SK-N-SH treated with all-trans-retinoic acid at 6 μM for 48 hours (cell line): ENCODE measurements around the gene FRMD5.

Experiments used
- ATAC-seq: fragments of 200-7000 bp; cut with Tn5 transposase; 3 replicates; pipeline ENCODE4 v1.9.1; 2020; ENCODE audit warnings: mild to moderate bottlenecking, moderate library complexity
- ARNTL ChIP-seq: fragments of 450-650 bp; formaldehyde crosslinking; IDR thresholded peaks from 2 replicates; pipeline ENCODE4 v1.5.0; 2020; ENCODE audit warnings: low read depth, mild to moderate bottlenecking, moderate library complexity, borderline replicate concordance
- BACH2 ChIP-seq: fragments of 250-450 bp; sonication (Bioruptor Pico); IDR thresholded peaks from 2 replicates; pipeline ENCODE4 v1.9.0; 2021; ENCODE audit warnings: mild to moderate bottlenecking, borderline replicate concordance
- CREB5 ChIP-seq: fragments of 250-450 bp; sonication (Bioruptor Pico); IDR thresholded peaks from 2 replicates; pipeline ENCODE4 v1.5.1; 2020; ENCODE audit warnings: low read depth, mild to moderate bottlenecking, moderate library complexity
- CSDC2 ChIP-seq: fragments of 250-450 bp; sonication (Bioruptor Pico); IDR thresholded peaks from 2 replicates; pipeline ENCODE4 v1.5.0; 2020; ENCODE audit warnings: mild to moderate bottlenecking, moderate library complexity
- ESRRG ChIP-seq: fragments of 250-450 bp; sonication (Bioruptor Pico); IDR thresholded peaks from 2 replicates; pipeline ENCODE4 v1.6.1; 2021; ENCODE audit warnings: mild to moderate bottlenecking
- GLIS3 ChIP-seq: fragments of 250-450 bp; sonication (Bioruptor Pico); IDR thresholded peaks from 2 replicates; pipeline ENCODE4 v1.5.0; 2020; ENCODE audit warnings: mild to moderate bottlenecking, moderate library complexity
- OSR1 ChIP-seq: fragments of 250-450 bp; sonication (Bioruptor Pico); IDR thresholded peaks from 2 replicates; pipeline ENCODE4 v1.8.0; 2022; ENCODE audit warnings: moderate library complexity, mild to moderate bottlenecking, inconsistent platforms
- POU6F1 ChIP-seq: fragments of 250-450 bp; sonication (Bioruptor Pico); IDR thresholded peaks from 2 replicates; pipeline ENCODE4 v1.8.0; 2021; ENCODE audit warnings: low read depth, mild to moderate bottlenecking, moderate library complexity, borderline replicate concordance
- PPARA ChIP-seq: fragments of 250-450 bp; sonication (Bioruptor Pico); IDR thresholded peaks from 2 replicates; pipeline ENCODE4 v1.5.0; 2020; ENCODE audit warnings: mild to moderate bottlenecking, borderline replicate concordance
- RARB ChIP-seq: fragments of 250-450 bp; sonication (Bioruptor Pico); IDR thresholded peaks from 2 replicates; pipeline ENCODE4 v1.8.0; 2021; ENCODE audit warnings: mild to moderate bottlenecking, moderate library complexity
- SNAI2 ChIP-seq: fragments of 250-450 bp; sonication (Bioruptor Pico); IDR thresholded peaks from 2 replicates; pipeline ENCODE4 v1.5.0; 2020; ENCODE audit warnings: mild to moderate bottlenecking, moderate library complexity
- TCF4 ChIP-seq: fragments of 250-450 bp; sonication (Bioruptor Pico); IDR thresholded peaks from 2 replicates; pipeline ENCODE4 v1.8.0; 2021; ENCODE audit warnings: mild to moderate bottlenecking, moderate library complexity, borderline replicate concordance
- TOX ChIP-seq: fragments of 250-450 bp; sonication (Bioruptor Pico); IDR thresholded peaks from 2 replicates; pipeline ENCODE4 v1.8.0; 2021; ENCODE audit warnings: mild to moderate bottlenecking, moderate library complexity, borderline replicate concordance
- TSHZ2 ChIP-seq: fragments of 250-450 bp; sonication (Bioruptor Pico); IDR thresholded peaks from 2 replicates; pipeline ENCODE4 v1.5.0; 2020; ENCODE audit warnings: mild to moderate bottlenecking, moderate library complexity
- ZC3H10 ChIP-seq: fragments of 250-450 bp; sonication (Bioruptor Pico); IDR thresholded peaks from 2 replicates; pipeline ENCODE4 v1.5.1; 2021; ENCODE audit warnings: mild to moderate bottlenecking, moderate library complexity
- ZFP3 ChIP-seq: fragments of 250-450 bp; sonication (Bioruptor Pico); IDR thresholded peaks from 2 replicates; pipeline ENCODE4 v1.5.0; 2020; ENCODE audit warnings: mild to moderate bottlenecking, moderate library complexity
- ZFP30 ChIP-seq: fragments of 450-650 bp; formaldehyde crosslinking; IDR thresholded peaks from 2 replicates; pipeline ENCODE4 v1.5.0; 2022; ENCODE audit warnings: mild to moderate bottlenecking, moderate library complexity
- ZNF565 ChIP-seq: fragments of 450-650 bp; formaldehyde crosslinking; conservative IDR thresholded peaks from 2 replicates; pipeline ENCODE4 v1.5.0; 2020; ENCODE audit warnings: low read depth, mild to moderate bottlenecking, moderate library complexity
- ZNF70 ChIP-seq: fragments of 450-650 bp; formaldehyde crosslinking; IDR thresholded peaks from 2 replicates; pipeline ENCODE4 v1.5.0; 2020; ENCODE audit warnings: mild to moderate bottlenecking, moderate library complexity
- ZNF8 ChIP-seq: fragments of 450-650 bp; formaldehyde crosslinking; IDR thresholded peaks from 2 replicates; pipeline ENCODE4 v1.5.0; 2020; ENCODE audit warnings: mild to moderate bottlenecking, moderate library complexity
- TF ChIP-seq, protein P1 (sequence below): fragments of 250-450 bp; sonication (Bioruptor Pico); IDR thresholded peaks from 2 replicates; pipeline ENCODE4 v1.8.0; 2020; ENCODE audit warnings: mild to moderate bottlenecking, moderate library complexity, borderline replicate concordance

Gene FRMD5

DNA sequence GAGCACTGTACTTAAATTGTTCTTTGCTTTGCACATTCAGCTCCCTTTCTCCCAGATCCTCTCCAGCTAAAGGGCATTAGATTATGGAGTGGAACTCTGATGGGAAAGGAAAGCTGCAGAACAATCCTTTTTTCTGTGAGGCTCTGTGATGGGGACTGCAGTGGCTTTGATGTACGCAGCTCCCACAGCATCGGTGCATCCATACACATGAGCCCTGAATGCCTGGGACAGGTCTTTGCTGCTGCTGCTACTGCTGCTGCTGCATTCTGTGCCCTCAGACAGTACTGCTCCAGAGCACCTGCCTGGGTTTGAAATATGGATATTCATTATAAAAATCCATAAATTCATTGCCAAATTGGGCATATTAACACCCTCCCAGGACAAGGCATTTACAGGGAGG is 203.9 kb downstream of the FRMD5 start:
- no peak for ATAC-seq
- no peak for TF ChIP-seq CREB5 (CRISPR knock-in tag)
- TF ChIP-seq GLIS3: no peak
- no peak for TF ChIP-seq SNAI2 (CRISPR knock-in tag)
- no peak for TF ChIP-seq ESRRG
- TF ChIP-seq PPARA (CRISPR knock-in tag): no peak
- TF ChIP-seq ARNTL: no peak
- TF ChIP-seq, protein P1, sequence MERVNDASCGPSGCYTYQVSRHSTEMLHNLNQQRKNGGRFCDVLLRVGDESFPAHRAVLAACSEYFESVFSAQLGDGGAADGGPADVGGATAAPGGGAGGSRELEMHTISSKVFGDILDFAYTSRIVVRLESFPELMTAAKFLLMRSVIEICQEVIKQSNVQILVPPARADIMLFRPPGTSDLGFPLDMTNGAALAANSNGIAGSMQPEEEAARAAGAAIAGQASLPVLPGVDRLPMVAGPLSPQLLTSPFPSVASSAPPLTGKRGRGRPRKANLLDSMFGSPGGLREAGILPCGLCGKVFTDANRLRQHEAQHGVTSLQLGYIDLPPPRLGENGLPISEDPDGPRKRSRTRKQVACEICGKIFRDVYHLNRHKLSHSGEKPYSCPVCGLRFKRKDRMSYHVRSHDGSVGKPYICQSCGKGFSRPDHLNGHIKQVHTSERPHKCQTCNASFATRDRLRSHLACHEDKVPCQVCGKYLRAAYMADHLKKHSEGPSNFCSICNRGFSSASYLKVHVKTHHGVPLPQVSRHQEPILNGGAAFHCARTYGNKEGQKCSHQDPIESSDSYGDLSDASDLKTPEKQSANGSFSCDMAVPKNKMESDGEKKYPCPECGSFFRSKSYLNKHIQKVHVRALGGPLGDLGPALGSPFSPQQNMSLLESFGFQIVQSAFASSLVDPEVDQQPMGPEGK: no peak
- no peak for TF ChIP-seq RARB
- TF ChIP-seq BACH2 (CRISPR knock-in tag): no peak

- TF ChIP-seq ZFP30 (CRISPR knock-in tag) (no peak), POU6F1 (CRISPR knock-in tag) (no peak), TSHZ2 (no peak), CREB5 (CRISPR knock-in tag) (no peak), TOX (CRISPR knock-in tag) (no peak), TCF4 (CRISPR knock-in tag) (no peak), ZFP3 (CRISPR knock-in tag) (no peak), ZNF70 (CRISPR knock-in tag) (no peak), GLIS3 (no peak), CSDC2 (CRISPR knock-in tag) (no peak), ARNTL (no peak), ZNF8 (no peak), ESRRG (no peak), ZC3H10 (CRISPR knock-in tag) (no peak), ZNF565 (CRISPR knock-in tag) (no peak), OSR1 (CRISPR knock-in tag) (no peak)
- TF ChIP-seq, protein P1: no peak
- no peak for ATAC-seq
These were observed 205.1 kb downstream of the FRMD5 start for GRCh38 chr15:43989938-43990337.

- ATAC-seq: no peak
- TF ChIP-seq OSR1 (CRISPR knock-in tag) (no peak), ZNF70 (CRISPR knock-in tag) (no peak), TCF4 (CRISPR knock-in tag) (no peak), SNAI2 (CRISPR knock-in tag) (no peak)
These were observed 206.2 kb downstream of the FRMD5 start for GRCh38 chr15:43988900-43989299.
